Spleen (tissue), 11 donors: ENCODE results near the gene ARF1. TPM values are rescaled to one million over a fixed set of nuclear protein-coding genes. Genes with fewer than 3 reads are reported as not detected.

Source experiments
- DNase-seq: peaks from one replicate; pipeline ENCODE4 v3.0.0-alpha.2; 2020
- H3K27ac ChIP-seq, 8 donors: fragments of 200-600 bp; sonication (generic) in 7 of 8; 1 replicate in 4 of 8; 2 replicates in 4 of 8; pipeline versions ENCODE4 v1.5.0 to v1.8.0; 2016 to 2021; ENCODE audit warnings: inconsistent platforms in 4 of 8, mild to moderate bottlenecking in 4 of 8, moderate library complexity in 1 of 8
- H3K27me3 ChIP-seq, 7 donors: fragments of 200-600 bp; sonication (generic) in 6 of 7; replicated peaks in 1 of 7; 1 replicate in 4 of 7; 2 replicates in 3 of 7; pipeline versions ENCODE4 v1.5.0 to v1.8.0; 2016 to 2021; ENCODE audit warnings: inconsistent platforms in 3 of 7, mild to moderate bottlenecking in 1 of 7
- H3K36me3 ChIP-seq, 6 donors: fragments of 200-600 bp; sonication (generic) in 5 of 6; 1 replicate in 4 of 6; 2 replicates in 2 of 6; pipeline versions ENCODE4 v1.5.0 to v1.8.0; 2016 to 2021; ENCODE audit warnings: inconsistent platforms in 2 of 6
- H3K4me1 ChIP-seq, 6 donors: fragments of 200-600 bp; sonication (generic) in 5 of 6; 1 replicate in 3 of 6; 2 replicates in 3 of 6; pipeline versions ENCODE4 v1.5.0 to v1.8.0; 2016 to 2021; ENCODE audit warnings: inconsistent platforms in 3 of 6
- H3K4me3 ChIP-seq, 8 donors: fragments of 200-600 bp; sonication (generic) in 7 of 8; 1 replicate in 4 of 8; 2 replicates in 4 of 8; pipeline versions ENCODE4 v1.5.0 to v1.8.0; 2016 to 2021; ENCODE audit warnings: inconsistent platforms in 4 of 8, mild to moderate bottlenecking in 4 of 8, moderate library complexity in 2 of 8
- H3K9me3 ChIP-seq, 8 donors: fragments of 200-600 bp; sonication (generic) in 7 of 8; 1 replicate in 4 of 8; 2 replicates in 4 of 8; pipeline versions ENCODE4 v1.5.0 to v1.8.0; 2016 to 2021; ENCODE audit warnings: inconsistent platforms in 4 of 8
- POLR2A ChIP-seq, 3 donors: fragments of 450-650 bp; IDR thresholded peaks; one replicate each; pipeline ENCODE4 v1.5.1; 2017; ENCODE audit warnings: antibody characterized with exemption in 3 of 3, mild to moderate bottlenecking in 1 of 3
- POLR2AphosphoS5 ChIP-seq, 3 donors: sonication (generic); formaldehyde crosslinking; IDR thresholded peaks; one replicate each; pipeline ENCODE4 v1.5.1; 2017; ENCODE audit warnings: antibody characterized with exemption in 3 of 3
- WGBS, 5 donors: extraction: QIAGEN DNeasy Blood & Tissue Kit in 3 of 5; methylation state at CpG; one replicate each; pipeline versions ENCODE4 v1.1.5 to v1.1.7; 2013 to 2018; 5-methylcytosine and 5-hydroxymethylcytosine counted together
- intact Hi-C: fragments of 100-400 bp; cut with DNase I; formaldehyde crosslinking; loops from one replicate; pipeline ENCODE4 v1.15.0; 2023; ENCODE audit warnings: low total_unique reads
- polyA plus RNA-seq, 3 donors: library from polyadenylated mRNA; stranded (reverse); fragments of 200-250 nt; gene quantifications; one replicate each; pipeline ENCODE4 v1.2.1, GENCODE V29; 2013
- total RNA-seq, 7 donors: library from RNA; depleted of rRNA in 3 of 7; stranded (reverse); fragments of >200 nt in 3 of 7; fragmentation: NEBNext Ultra II Directional in 4 of 7; extraction: Animal tissue kit (Norgen Biotek cat#: 25700) in 4 of 7; gene quantifications; one replicate each; pipeline versions ENCODE4 v1.1.0 to v1.2.1, GENCODE V29; 2016 to 2021
- TF ChIP-seq, protein P1 (sequence below), 11 experiments: fragments of 200-600 bp in 7 of 11; fragments of 450-650 bp in 4 of 11; sonication (generic) in 4 of 11; IDR thresholded peaks in 8 of 11; conservative IDR thresholded peaks in 3 of 11; 1 replicate in 7 of 11; 2 replicates in 4 of 11; pipeline versions ENCODE4 v1.4.0 to v1.8.0; 2016 to 2021; ENCODE audit warnings: antibody characterized with exemption in 11 of 11, inconsistent platforms in 4 of 11, mild to moderate bottlenecking in 1 of 11
- donor health status: healthy with polysubstance abuse.
- donor health status: DM: no; HTN: no; CAD: no; lungs with moderate emphysema.
- donor health status: DM: no; HTN: no; CAD: no.
- donor health status: Bipolar disorder and iron deficiency.
- donor health status: healthy.
- donor health status: DM: no; HTN: no; CAD: no.
- donor health status: DM: yes; HTN: yes; CAD: no.

The ARF1 gene
- total and polyA plus RNA-seq, 10 donors, result 150 to 387 (median 324) TPM

DNA sequence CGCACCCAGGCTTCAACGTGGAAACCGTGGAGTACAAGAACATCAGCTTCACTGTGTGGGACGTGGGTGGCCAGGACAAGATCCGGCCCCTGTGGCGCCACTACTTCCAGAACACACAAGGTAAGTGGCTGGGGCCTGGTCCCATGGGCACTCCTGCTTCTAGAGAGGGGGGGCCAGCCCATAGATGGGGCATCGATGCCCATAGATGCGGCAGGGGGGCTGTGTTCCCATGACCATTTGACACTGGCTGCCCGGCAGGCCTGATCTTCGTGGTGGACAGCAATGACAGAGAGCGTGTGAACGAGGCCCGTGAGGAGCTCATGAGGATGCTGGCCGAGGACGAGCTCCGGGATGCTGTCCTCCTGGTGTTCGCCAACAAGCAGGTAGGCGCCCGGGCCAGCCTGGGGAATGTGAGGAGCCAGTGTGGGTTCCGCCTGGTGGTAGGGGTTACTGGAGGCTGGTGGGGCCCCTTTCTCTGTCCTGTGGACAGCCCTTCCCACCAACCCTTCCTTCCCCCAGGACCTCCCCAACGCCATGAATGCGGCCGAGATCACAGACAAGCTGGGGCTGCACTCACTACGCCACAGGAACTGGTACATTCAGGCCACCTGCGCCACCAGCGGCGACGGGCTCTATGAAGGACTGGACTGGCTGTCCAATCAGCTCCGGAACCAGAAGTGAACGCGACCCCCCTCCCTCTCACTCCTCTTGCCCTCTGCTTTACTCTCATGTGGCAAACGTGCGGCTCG, 15.0 kb downstream of the ARF1 start:
- peak; percentile 75 for DNase-seq
- TF ChIP-seq POLR2A (IDR thresholded peaks at IDR 0.05) (no peak), POLR2AphosphoS5 (IDR thresholded peaks at IDR 0.05) (peak; percentile 23 to 72 (median 55))
- peaks cover 0 to 87% (median 46%) of the 10 kb centered on the region in 6 donors for H3K36me3 ChIP-seq
- H3K4me1 ChIP-seq, result peaks cover 12 to 96% (median 61%) of the 10 kb centered on the region in 6 donors
- H3K27me3 ChIP-seq, result no peaks in the 10 kb centered on the region
- WGBS, 5 donors, result 87 to 92% (median 89%) methylated on average over 27 to 34 of the region's 34 CpGs
- no peak overlapping the region for H3K4me3 ChIP-seq
- no peak overlapping the region for H3K27ac ChIP-seq
- peaks cover 0 to 18% (median 15%) of the 10 kb centered on the region in 8 donors for H3K9me3 ChIP-seq
- intact Hi-C loops, result no loop called here

DNA sequence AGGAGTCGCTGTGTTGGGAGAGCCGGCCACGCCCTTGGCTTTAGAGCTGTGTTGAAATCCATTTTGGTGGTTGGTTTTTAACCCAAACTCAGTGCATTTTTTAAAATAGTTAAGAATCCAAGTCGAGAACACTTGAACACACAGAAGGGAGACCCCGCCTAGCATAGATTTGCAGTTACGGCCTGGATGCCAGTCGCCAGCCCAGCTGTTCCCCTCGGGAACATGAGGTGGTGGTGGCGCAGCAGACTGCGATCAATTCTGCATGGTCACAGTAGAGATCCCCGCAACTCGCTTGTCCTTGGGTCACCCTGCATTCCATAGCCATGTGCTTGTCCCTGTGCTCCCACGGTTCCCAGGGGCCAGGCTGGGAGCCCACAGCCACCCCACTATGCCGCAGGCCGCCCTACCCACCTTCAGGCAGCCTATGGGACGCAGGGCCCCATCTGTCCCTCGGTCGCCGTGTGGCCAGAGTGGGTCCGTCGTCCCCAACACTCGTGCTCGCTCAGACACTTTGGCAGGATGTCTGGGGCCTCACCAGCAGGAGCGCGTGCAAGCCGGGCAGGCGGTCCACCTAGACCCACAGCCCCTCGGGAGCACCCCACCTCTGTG, 15.9 kb downstream of the ARF1 start:
- Histone ChIP-seq H3K36me3 (peaks cover 0 to 78% (median 46%) of the 10 kb centered on the region in 6 donors), H3K9me3 (peaks cover 0 to 18% (median 15%) of the 10 kb centered on the region in 8 donors), H3K4me1 (peaks cover 12 to 89% (median 55%) of the 10 kb centered on the region in 6 donors), H3K4me3 (no peak overlapping the region), H3K27ac (no peak overlapping the region), H3K27me3 (no peaks in the 10 kb centered on the region)
- peak; percentile 71 for DNase-seq
- 90 to 93% (median 92%) methylated on average over 19 to 28 of the region's 28 CpGs for WGBS, 5 donors
- peak; percentile 54 to 79 (median 57) for TF ChIP-seq POLR2AphosphoS5 (IDR thresholded peaks at IDR 0.05)
- TF ChIP-seq, protein P1, sequence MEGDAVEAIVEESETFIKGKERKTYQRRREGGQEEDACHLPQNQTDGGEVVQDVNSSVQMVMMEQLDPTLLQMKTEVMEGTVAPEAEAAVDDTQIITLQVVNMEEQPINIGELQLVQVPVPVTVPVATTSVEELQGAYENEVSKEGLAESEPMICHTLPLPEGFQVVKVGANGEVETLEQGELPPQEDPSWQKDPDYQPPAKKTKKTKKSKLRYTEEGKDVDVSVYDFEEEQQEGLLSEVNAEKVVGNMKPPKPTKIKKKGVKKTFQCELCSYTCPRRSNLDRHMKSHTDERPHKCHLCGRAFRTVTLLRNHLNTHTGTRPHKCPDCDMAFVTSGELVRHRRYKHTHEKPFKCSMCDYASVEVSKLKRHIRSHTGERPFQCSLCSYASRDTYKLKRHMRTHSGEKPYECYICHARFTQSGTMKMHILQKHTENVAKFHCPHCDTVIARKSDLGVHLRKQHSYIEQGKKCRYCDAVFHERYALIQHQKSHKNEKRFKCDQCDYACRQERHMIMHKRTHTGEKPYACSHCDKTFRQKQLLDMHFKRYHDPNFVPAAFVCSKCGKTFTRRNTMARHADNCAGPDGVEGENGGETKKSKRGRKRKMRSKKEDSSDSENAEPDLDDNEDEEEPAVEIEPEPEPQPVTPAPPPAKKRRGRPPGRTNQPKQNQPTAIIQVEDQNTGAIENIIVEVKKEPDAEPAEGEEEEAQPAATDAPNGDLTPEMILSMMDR (IDR thresholded peaks at IDR 0.05 in 8 of 11, conservative IDR thresholded peaks at IDR 0.05 in 3 of 11), result no peak
- intact Hi-C loops, result no loop called here

DNA sequence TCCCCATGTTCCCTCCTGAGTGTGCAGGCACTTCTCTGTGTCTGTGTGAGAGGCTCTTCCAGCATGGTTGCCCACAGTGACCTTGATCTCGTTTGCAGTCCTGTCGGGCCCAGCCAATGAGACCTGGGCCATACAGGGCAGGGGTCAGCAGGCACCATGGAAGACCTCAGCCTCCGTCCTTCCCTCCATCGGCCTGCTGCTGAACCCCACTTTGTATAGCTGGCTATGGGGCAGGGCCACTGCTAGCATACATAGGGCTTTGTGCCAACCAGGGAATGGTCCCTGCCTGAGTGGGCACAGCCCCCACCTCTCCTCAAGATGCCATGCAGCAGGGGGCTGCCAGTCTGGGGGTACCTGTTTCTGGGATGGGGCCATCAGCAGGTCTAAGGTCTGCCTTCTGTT, 16.8 kb downstream of the ARF1 start:
- H3K4me1 ChIP-seq, result peaks cover 19 to 90% (median 59%) of the 10 kb centered on the region in 6 donors
- peak; percentile 69 for DNase-seq
- 53 to 87% (median 82%) methylated on average over 2 to 4 of the region's 4 CpGs for WGBS, 5 donors
- peaks cover 0 to 69% (median 46%) of the 10 kb centered on the region in 6 donors for H3K36me3 ChIP-seq
- no peak overlapping the region for H3K4me3 ChIP-seq
- H3K9me3 ChIP-seq, result peaks cover 0 to 10% (median 10%) of the 10 kb centered on the region in 8 donors
- H3K27me3 ChIP-seq, result no peaks in the 10 kb centered on the region
- intact Hi-C loops, result no loop called here
- peak; percentile 31 to 60 (median 45) for TF ChIP-seq POLR2AphosphoS5 (IDR thresholded peaks at IDR 0.05)
- TF ChIP-seq POLR2A (IDR thresholded peaks at IDR 0.05), result no peak
- no peak overlapping the region for H3K27ac ChIP-seq

DNA sequence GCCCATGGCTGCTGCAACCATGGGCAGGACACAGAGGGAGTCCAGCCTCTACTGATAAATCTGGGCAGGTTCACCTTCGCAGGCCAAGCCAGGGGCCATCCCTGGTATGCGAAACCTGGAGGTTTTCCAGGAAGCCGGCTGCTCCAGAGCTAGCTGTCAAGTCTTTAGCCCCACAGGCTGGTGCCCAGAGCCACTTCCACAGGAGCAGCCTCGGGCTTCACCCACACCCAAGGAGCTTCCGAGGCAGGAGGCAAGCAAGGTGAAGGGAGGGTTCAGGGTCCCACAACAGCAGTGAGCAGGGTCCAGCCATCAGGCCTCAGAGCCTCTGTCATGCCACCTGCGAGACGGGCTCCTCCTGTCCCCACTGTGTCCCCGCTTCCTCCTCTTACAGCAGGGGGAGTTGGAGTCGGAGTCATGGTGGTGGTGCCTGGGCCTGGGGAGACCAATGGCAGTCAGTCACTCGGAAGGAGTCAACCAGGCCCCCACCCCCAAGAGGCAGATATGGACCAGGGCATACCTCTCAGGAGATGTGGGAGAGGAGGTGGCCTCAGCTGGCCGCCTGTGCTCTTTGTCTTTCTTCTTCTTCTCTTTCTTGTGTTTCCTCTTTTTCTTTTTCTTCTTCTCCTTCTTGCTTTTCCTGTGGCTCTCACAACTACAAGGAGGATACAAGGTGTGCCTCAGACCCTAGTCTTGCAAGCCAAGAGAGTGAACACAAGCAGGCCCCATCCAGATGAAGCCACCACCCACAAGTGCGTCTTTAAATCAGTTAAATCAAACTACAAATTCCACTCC, 18.5 kb downstream of the ARF1 start:
- peaks cover 0 to 59% (median 47%) of the 10 kb centered on the region in 6 donors for H3K36me3 ChIP-seq
- WGBS, 5 donors, result 75 to 87% (median 82%) methylated on average over 12 of the region's 12 CpGs
- H3K27me3 ChIP-seq, result no peaks in the 10 kb centered on the region
- peak overlapping the region in 4 of 8 donors; percentile 94 to 97 (median 96) for H3K27ac ChIP-seq
- peak overlapping the region in 2 of 8 donors; percentile 95 to 98 for H3K4me3 ChIP-seq
- peaks cover 18 to 87% (median 52%) of the 10 kb centered on the region in 6 donors for H3K4me1 ChIP-seq
- peak; percentile 75 for DNase-seq
- intact Hi-C loops, result no loop called here
- H3K9me3 ChIP-seq, result no peaks in the 10 kb centered on the region
- TF ChIP-seq POLR2A (IDR thresholded peaks at IDR 0.05) (no peak), POLR2AphosphoS5 (IDR thresholded peaks at IDR 0.05) (peak; percentile 21 to 58 (median 36))

DNA sequence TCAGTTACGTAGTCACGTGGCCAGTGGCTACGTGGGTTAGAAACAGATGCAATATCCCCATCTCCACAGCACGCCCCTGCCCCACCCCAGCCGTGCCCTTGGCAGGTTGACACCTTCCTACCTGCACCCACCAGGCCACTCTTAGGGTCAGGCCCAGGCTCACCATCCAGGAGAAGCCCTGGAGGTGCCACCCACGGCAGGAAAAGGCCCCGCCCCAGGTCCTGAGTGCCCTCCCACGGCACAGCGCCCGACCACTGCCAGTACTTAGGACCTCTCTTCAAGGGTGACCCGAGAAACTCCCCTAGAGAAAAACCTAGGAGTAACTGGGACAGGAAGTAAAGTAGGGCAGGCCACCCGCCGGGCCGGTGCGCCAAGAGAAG, 19.1 kb downstream of the ARF1 start:
- Histone ChIP-seq H3K4me3 (peak overlapping the region in 7 of 8 donors; percentile 72 to 99 (median 95)), H3K9me3 (no peaks in the 10 kb centered on the region), H3K36me3 (peaks cover 0 to 59% (median 53%) of the 10 kb centered on the region in 6 donors), H3K27me3 (no peaks in the 10 kb centered on the region), H3K27ac (peak overlapping the region in 7 of 8 donors; percentile 81 to 97 (median 94)), H3K4me1 (peaks cover 14 to 83% (median 47%) of the 10 kb centered on the region in 6 donors)
- intact Hi-C loops, result no loop called here
- TF ChIP-seq POLR2AphosphoS5 (IDR thresholded peaks at IDR 0.05) (peak in 1 of 3 donors; percentile 3), POLR2A (IDR thresholded peaks at IDR 0.05) (no peak)
- TF ChIP-seq, protein P1 (IDR thresholded peaks at IDR 0.05 in 8 of 11, conservative IDR thresholded peaks at IDR 0.05 in 3 of 11), result no peak
- DNase-seq, result peak; percentile 84
- 35 to 54% (median 40%) methylated on average over 8 to 15 of the region's 15 CpGs for WGBS, 5 donors
